Fibroblast of skin of scalp (primary cell): ENCODE data around the gene FBLN2.

Experiments used
- DNase-seq: peaks from one replicate; pipeline ENCODE4 v3.0.0-alpha.2; 2013

Gene FBLN2

DNA sequence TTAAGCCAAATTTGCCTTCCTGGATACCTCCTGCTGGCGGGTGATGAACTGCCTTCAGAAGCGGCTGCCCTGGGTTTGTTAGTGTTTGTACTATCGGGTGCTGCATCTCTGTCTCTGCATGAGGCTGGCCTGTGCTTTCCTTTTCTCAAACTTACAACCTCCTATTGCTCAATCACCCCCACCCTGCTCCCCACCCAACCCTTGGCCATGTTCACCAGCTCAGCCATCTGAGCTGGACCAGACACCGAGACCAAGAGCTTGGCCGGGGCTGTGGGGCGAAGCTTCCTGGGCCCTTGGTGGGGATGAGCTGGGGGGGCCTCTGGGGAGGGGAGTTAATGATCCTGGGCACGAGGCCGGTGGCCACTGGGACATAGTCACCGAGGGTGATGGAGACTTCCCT lies 16.8 kb upstream of the FBLN2 start:
- no peak for DNase-seq

DNA sequence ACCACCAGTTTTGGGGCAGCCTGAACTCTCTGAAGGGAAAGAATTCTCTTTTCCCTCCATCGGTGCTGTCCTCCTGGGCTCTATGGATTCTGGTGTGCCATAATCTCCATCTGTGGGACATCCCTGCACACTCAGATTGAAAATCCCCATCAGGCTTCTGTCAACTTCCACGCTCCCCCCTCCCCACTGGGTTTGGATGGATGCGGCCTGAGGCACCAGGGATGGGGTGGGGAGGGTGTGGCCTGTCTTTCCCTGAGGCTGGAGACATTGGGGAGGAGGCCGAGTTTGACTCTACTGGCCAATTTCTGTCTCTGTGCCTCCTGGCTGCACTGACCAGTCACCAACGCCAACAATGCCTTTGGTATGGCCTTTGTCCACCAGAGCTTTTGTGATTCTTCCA lies 16.3 kb upstream of the FBLN2 start:
- DNase-seq, result no peak

GRCh38 chr3:13533885-13534301 lies 15.0 kb upstream of the FBLN2 start:
- no peak for DNase-seq

- DNase-seq, result no peak
Measured at GRCh38 chr3:13535526-13535875, 13.4 kb upstream of the FBLN2 start.

GRCh38 chr3:13535905-13536304 lies 13.0 kb upstream of the FBLN2 start:
- DNase-seq, result peak; percentile 55

GRCh38 chr3:13536432-13536831 lies 12.5 kb upstream of the FBLN2 start:
- peak; percentile 55 for DNase-seq

DNA sequence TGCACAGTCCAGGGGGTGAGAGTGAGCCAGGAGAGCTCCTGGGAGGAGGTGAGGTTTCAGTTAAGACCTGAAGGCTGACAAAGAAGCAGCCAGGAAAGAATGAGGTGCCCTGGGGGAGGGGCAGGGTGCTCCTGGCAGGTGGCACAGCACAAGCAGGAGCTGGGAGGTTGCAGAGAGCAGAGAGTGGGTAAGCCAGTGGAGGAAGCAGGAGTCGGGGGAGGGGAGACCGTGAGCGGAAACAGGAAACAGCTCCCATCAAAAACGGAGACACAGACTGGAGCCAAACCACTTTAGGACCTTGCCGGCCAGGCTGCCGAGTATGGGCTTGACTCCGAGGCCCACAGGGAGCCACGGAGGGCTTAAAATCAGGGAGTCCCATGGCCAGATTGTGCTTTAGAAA lies 12.1 kb upstream of the FBLN2 start:
- no peak for DNase-seq

DNA sequence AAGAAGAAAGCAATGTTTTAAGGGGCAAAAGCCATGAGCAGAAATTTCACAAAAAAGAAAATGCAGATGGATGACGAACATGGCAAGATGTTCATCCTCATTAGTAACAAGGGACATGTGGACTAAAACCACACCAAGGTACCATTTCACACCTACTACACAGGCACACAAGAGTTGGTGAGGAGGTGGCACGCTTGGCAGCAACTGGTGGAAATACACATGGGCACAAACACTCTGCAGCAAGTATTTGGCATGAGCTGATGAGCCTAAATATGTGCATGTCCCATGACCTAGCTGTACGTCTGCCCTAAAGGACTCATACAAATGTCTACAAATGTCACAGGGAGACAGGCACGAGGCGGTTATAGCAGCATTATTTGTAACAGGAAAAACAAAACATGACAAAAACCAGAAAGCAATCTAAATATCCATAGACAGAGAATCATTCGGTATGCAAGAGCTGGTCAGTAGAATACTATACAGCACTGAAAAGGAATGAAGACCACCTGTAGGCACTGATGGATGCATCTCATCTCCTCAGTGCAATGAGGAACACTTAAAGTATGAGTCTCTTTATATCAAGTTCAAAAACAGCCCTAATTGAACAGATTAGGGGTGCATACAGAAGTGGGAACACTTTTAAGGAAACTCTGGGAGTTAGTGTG lies 11.5 kb upstream of the FBLN2 start:
- DNase-seq, result no peak

- peak; percentile 100 for DNase-seq
Measured at GRCh38 chr3:13537909-13538296, 11.0 kb upstream of the FBLN2 start.

DNA sequence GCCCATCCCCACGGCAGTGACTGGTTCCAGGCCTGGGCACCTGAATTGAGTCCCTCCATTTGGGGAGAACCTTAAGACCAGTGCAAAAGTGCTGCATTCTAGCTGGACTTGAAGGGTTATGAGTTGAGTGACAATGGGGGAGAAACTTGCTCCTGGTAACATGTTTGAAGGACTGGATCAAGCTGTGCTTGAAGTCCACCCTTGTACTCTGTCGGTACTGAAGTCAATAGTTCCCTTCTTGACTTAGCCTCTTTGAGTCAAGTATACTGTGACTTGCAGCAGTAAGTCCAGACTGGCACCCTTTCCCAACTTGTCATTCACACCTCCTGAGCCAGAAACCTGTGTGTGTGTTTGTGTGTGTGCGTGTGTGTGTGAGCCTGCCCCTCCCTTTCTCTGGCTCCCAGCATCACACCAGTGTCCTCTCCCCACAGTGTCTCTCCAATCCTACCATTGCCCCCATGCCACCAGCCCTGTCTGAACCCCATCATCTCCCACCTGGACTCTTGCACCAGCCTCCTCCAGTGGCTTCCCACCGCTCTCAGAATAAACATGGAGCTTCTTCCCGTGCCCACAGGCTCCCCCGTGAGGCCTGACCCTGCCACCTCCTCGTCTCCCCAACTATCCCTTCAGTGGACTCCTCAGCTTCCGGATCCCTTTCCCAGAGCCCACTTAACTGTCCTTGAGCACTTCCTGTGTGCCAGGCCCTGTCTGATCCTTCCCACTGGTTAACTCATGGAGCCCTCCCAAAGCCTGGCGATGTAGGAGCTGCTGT lies 10.2 kb upstream of the FBLN2 start:
- DNase-seq, result no peak

- peak; percentile 70 for DNase-seq
Measured at GRCh38 chr3:13539292-13539638, 9.7 kb upstream of the FBLN2 start.

GRCh38 chr3:13539671-13540070 lies 9.3 kb upstream of the FBLN2 start:
- DNase-seq, result no peak

GRCh38 chr3:13540297-13540995 lies 8.5 kb upstream of the FBLN2 start:
- peak; percentile 44 for DNase-seq

GRCh38 chr3:13541691-13542090 lies 7.2 kb upstream of the FBLN2 start:
- DNase-seq, result peak; percentile 75

DNA sequence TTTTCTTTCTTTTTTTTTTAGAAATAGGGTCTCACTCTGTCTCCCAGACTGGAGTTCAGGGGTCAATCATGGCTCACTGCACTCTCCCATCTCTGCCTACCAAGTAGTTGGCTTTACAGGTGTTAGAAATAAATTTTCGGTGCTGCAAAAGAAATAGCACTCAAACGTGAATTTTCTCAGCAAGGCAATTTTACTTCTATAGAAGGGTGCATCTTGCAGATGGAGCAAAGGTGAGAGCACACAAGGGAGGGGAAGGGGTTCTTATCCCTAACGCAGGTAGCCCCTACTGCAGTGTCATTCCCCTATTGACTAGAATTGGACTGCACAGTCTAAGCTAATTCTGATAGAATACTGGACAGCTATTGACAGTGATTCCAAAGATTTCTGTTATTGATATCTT lies 6.8 kb upstream of the FBLN2 start:
- DNase-seq, result no peak

DNA sequence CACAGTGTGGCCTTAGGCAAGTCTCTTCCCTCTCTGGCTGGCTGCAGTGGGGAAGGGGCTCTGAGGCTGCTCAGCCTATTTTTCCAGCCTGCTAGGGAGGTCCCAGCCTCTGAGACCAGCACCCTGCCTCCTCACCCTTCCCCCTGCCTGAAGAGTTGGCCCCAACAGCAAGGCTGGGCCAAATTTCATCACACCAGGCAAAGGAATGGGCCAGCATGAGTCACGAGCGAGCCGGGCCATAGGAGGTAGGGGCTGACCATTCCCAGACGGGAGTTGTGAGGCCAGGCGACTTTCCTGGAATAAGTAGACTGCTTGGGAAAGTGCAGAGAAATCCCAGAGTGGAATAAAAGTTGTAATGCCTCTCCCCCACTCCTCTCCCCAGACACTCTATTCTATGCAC lies 5.7 kb upstream of the FBLN2 start:
- DNase-seq, result peak; percentile 98

DNA sequence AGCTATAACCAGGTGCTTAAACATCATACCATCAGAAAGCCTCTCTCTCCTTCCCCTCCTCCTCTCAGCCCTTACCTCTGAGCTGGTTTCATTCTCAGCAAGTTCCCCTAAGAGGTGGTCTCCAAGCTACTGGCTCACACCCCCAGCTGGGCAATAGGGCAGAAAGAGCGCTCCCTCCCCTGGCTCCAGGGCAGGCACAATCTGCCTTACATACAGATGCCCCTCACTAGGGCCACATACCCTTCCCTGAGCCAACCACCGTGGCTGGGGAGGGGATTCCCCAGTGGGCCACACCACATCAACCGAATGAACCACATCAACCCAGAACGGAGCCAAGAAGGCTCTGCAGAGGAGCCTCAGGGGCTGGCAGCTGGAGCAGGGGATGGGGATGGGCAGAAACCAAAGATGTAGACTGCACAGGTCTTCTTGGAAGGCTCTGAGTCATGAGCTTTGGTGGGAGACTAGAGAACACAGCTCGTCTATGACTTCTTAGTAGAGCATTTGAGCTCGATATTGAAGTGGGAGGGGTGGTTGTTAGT lies 4.6 kb upstream of the FBLN2 start:
- peak; percentile 96 for DNase-seq

- no peak for DNase-seq
Measured at GRCh38 chr3:13544951-13545651, 3.8 kb upstream of the FBLN2 start.

DNA sequence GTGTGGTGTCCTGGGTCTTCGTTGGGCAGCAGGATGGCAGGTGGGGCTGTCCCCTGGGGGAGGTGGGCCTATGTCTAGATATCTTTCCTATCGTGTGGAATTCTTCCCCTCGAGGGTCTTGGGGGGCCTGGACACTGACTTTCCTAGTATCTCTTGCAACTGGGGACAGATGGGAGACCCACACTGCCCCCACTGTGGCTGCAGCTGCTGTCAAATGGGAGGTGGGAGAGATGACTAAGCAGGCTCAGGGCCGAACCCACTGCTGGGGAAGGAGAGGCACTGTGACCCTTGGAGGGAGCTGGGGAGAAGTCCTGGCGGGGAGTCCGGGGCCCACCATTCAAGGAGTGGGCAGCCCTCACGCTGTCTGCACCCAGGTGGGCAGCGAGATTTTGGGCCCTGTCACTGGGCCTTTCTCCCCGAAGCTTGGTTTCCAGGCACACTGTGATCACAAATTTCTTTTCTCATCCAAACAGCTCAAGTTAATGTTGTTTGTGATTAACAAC lies 2.9 kb upstream of the FBLN2 start:
- no peak for DNase-seq

- DNase-seq, result peak; percentile 80
Measured at GRCh38 chr3:13546667-13547171, 2.2 kb upstream of the FBLN2 start.

DNA sequence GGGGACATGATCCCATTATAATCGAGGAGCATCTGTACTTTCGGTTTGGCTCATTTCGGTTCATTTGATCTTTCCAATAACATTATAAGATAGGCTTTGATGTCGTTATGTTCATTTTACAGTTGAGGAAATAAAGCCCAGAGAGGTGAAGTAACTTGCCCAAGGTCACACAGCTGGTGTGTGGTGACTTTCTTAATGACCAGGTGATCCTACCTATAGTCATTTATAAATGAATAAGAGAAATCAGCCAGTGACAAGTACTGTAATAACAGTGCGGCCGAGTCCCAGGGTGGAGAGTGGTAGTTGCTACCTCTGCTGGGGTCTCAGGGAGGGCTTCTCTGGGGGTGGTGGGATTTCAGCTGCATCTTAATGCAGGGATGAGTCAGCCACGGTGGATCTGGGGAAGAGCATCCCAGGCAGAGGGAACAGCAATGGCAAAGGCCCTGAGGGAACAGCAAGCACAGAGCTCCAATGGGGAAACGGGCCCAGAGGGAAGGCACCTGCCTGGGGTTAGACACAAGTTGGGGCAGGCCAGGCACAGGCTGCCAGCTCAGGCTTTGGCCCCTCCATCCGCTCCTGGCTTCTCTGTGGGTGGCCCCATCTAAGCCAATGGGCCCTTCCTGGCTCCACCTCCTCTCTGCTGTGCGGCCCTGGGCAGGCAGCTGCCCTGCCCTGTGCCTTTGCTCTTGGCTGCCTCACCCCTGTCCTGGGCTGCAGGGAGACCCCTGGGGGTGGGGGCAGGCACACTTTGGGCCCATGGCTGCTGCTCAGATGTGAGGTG lies 1.1 kb upstream of the FBLN2 start:
- DNase-seq, result no peak
